H1 (cell line): Measurements from ENCODE around the gene PPP3R2. TPM values are rescaled to one million over a fixed set of nuclear protein-coding genes. Genes with fewer than 3 reads are reported as not detected.

ENCODE experiments used
- CTCF ChIA-PET: fragments of 300-600 bp; sonication (Branson Sonifier 250); formaldehyde crosslinking; loops from one replicate; lab custom pipeline; 2021; ENCODE audit not compliant: partially characterized antibody; lab: Charles Lee
- POLR2A ChIA-PET: fragments of 300-600 bp; sonication (Branson Sonifier 250); formaldehyde crosslinking; loops from one replicate; lab custom pipeline; 2021; ENCODE audit warnings: inconsistent platforms; ENCODE audit not compliant: partially characterized antibody; lab: Charles Lee
- DNase-seq, 2 experiments: peaks; one replicate each; pipeline versions ENCODE4 v3.0.0 to v3.0.0-alpha.2; 2010 to 2022; ENCODE audit warnings: low spot score in 2 of 2, low read depth in 1 of 2, mixed read lengths in 1 of 2
- FAIRE-seq: peaks from 2 replicates; lab custom pipeline; 2011; peaks lifted over from hg19 to GRCh38; lab: Jason Lieb, UNC
- H2AFZ ChIP-seq: 2 replicates; pipeline ENCODE4 v1.8.1; 2012; ENCODE audit warnings: low read length, inconsistent platforms
- H2AK5ac ChIP-seq: 2 replicates; pipeline ENCODE4 v1.6.1; 2013; ENCODE audit warnings: low read depth, low read length
- H2BK120ac ChIP-seq: replicated peaks from 2 replicates; pipeline ENCODE3; 2013; ENCODE audit warnings: low read depth, low read length, inconsistent platforms
- H2BK12ac ChIP-seq: 2 replicates; pipeline ENCODE4 v1.6.1; 2013; ENCODE audit warnings: low read depth, low read length
- H2BK15ac ChIP-seq: 2 replicates; pipeline ENCODE4 v1.6.1; 2013; ENCODE audit warnings: low read length
- H2BK20ac ChIP-seq: 2 replicates; pipeline ENCODE4 v1.6.1; 2013; ENCODE audit warnings: low read length
- H2BK5ac ChIP-seq: 2 replicates; pipeline ENCODE4 v1.6.1; 2013; ENCODE audit warnings: low read depth, low read length
- H3K14ac ChIP-seq: 2 replicates; pipeline ENCODE4 v1.6.1; 2013; ENCODE audit warnings: inconsistent platforms; ENCODE audit not compliant: insufficient read length
- H3K18ac ChIP-seq: 2 replicates; pipeline ENCODE4 v1.6.1; 2013; ENCODE audit warnings: low read length; ENCODE audit errors: extremely low read depth
- H3K23ac ChIP-seq: 2 replicates; pipeline ENCODE4 v1.6.1; 2013; ENCODE audit warnings: inconsistent platforms; ENCODE audit not compliant: insufficient read length
- H3K23me2 ChIP-seq: 2 replicates; pipeline ENCODE4 v1.6.1; 2013; ENCODE audit warnings: low read depth, low read length
- H3K27ac ChIP-seq: 2 replicates; pipeline ENCODE4 v1.6.1; 2011; ENCODE audit warnings: low read depth, low read length, inconsistent platforms
- H3K27me3 ChIP-seq, 4 experiments: replicated peaks in 1 of 4; 1 replicate in 1 of 4; 2 replicates in 3 of 4; pipeline versions ENCODE4 v1.6.1 to v1.8.1; 2011 to 2013; ENCODE audit warnings: low read length in 3 of 4, mild to moderate bottlenecking in 3 of 4, inconsistent platforms in 2 of 4, mixed read lengths in 2 of 4, moderate library complexity in 1 of 4; ENCODE audit not compliant: control insufficient read depth in 3 of 4, insufficient read depth in 3 of 4; ENCODE audit errors: extremely low read depth in 1 of 4
- H3K36me3 ChIP-seq, 4 experiments: 2 replicates each; pipeline versions ENCODE4 v1.6.1 to v1.8.1; 2011 to 2013; ENCODE audit warnings: mild to moderate bottlenecking in 4 of 4, low read length in 3 of 4, moderate library complexity in 2 of 4, control low read depth in 1 of 4, inconsistent platforms in 1 of 4; ENCODE audit not compliant: insufficient read depth in 4 of 4, control insufficient read depth in 2 of 4
- H3K4ac ChIP-seq: replicated peaks from 2 replicates; pipeline ENCODE3; 2013; ENCODE audit warnings: low read length, low read depth, mixed read lengths, inconsistent platforms; ENCODE audit not compliant: insufficient read length
- H3K4me1 ChIP-seq, 4 experiments: replicated peaks in 1 of 4; 1 replicate in 1 of 4; 2 replicates in 3 of 4; pipeline versions ENCODE4 v1.6.1 to v1.8.1; 2011 to 2013; ENCODE audit warnings: low read length in 3 of 4, inconsistent platforms in 2 of 4, mixed read lengths in 1 of 4; ENCODE audit not compliant: insufficient read depth in 4 of 4, control insufficient read depth in 3 of 4
- H3K4me2 ChIP-seq, 2 experiments: 2 replicates each; pipeline versions ENCODE4 v1.6.1 to v1.8.1; 2011 to 2013; ENCODE audit warnings: low read depth in 2 of 2, low read length in 2 of 2, control low read depth in 1 of 2, inconsistent platforms in 1 of 2, mild to moderate bottlenecking in 1 of 2; ENCODE audit not compliant: insufficient read depth in 1 of 2
- H3K4me3 ChIP-seq, 4 experiments: fragments of 200-600, 300-600 bp in 1 of 4; sonication (generic), shearing (Covaris generic), sonication (Bioruptor Twin) in 1 of 4; 2 replicates each; pipeline versions ENCODE4 v1.5.1 to v1.8.1; 2011 to 2016; ENCODE audit warnings: low read length in 4 of 4, low read depth in 3 of 4, control low read depth in 2 of 4, inconsistent platforms in 2 of 4, mild to moderate bottlenecking in 2 of 4, mixed read lengths in 1 of 4, moderate library complexity in 1 of 4; ENCODE audit not compliant: insufficient read depth in 2 of 4; ENCODE audit errors: extremely low read depth in 1 of 4
- H3K56ac ChIP-seq: replicated peaks from 2 replicates; pipeline ENCODE3; 2013; ENCODE audit warnings: low read depth, mild to moderate bottlenecking, mixed read lengths, low read length, inconsistent platforms; ENCODE audit not compliant: insufficient read length
- H3K79me1 ChIP-seq: 2 replicates; pipeline ENCODE4 v1.6.1; 2013; ENCODE audit warnings: low read depth, low read length, control low read depth
- H3K79me2 ChIP-seq, 2 experiments: 2 replicates each; pipeline versions ENCODE4 v1.6.1 to v1.8.1; 2012 to 2013; ENCODE audit warnings: low read length in 2 of 2, mild to moderate bottlenecking in 2 of 2, inconsistent platforms in 1 of 2; ENCODE audit not compliant: insufficient read depth in 2 of 2, control insufficient read depth in 1 of 2
- H3K9ac ChIP-seq, 4 experiments: replicated peaks in 1 of 4; 1 replicate in 1 of 4; 2 replicates in 3 of 4; pipeline versions ENCODE4 v1.6.1 to v1.8.1; 2011 to 2013; ENCODE audit warnings: low read depth in 3 of 4, low read length in 3 of 4, control low read depth in 2 of 4, mild to moderate bottlenecking in 2 of 4, moderate library complexity in 2 of 4, inconsistent platforms in 1 of 4; ENCODE audit errors: extremely low read depth in 1 of 4
- H3K9me3 ChIP-seq, 2 experiments: 2 replicates each; pipeline versions ENCODE4 v1.6.1 to v1.8.1; 2012 to 2013; ENCODE audit warnings: mild to moderate bottlenecking in 2 of 2, moderate library complexity in 2 of 2, control low read depth in 1 of 2, inconsistent platforms in 1 of 2, low read depth in 1 of 2, low read length in 1 of 2, mixed read lengths in 1 of 2; ENCODE audit not compliant: insufficient read depth in 2 of 2
- H4K20me1 ChIP-seq, 2 experiments: replicated peaks in 1 of 2; 2 replicates each; pipeline versions ENCODE3 to v1.8.1; 2011 to 2013; ENCODE audit warnings: inconsistent platforms in 2 of 2, low read length in 2 of 2, mild to moderate bottlenecking in 1 of 2; ENCODE audit not compliant: insufficient read depth in 2 of 2, control insufficient read depth in 1 of 2
- H4K5ac ChIP-seq: 2 replicates; pipeline ENCODE4 v1.6.1; 2013; ENCODE audit warnings: low read length, low read depth, mixed read lengths, inconsistent platforms; ENCODE audit not compliant: insufficient read length
- H4K8ac ChIP-seq: 2 replicates; pipeline ENCODE4 v1.8.0; 2013; ENCODE audit warnings: mild to moderate bottlenecking, moderate library complexity, low read length, inconsistent platforms; ENCODE audit not compliant: insufficient read depth; ENCODE audit errors: extremely low read depth
- H4K91ac ChIP-seq: replicated peaks from 2 replicates; pipeline ENCODE3; 2013; ENCODE audit warnings: low read length, mixed read lengths, inconsistent platforms; ENCODE audit not compliant: insufficient read length
- CBX5 ChIP-seq: fragments of 300-800, 300-1000 bp; sonication (generic); IDR thresholded peaks from 2 replicates; pipeline ENCODE4 v1.7.1; 2016; ENCODE audit warnings: antibody characterized with exemption, low read length, low read depth
- CEBPB ChIP-seq: IDR thresholded peaks from 2 replicates; pipeline ENCODE4 v1.6.1; 2012; ENCODE audit warnings: low read depth, low read length
- WGBS, 2 experiments: shearing (Covaris generic) in 1 of 2; methylation state at CpG; one replicate each; pipeline versions ENCODE4 v1.1.6 to v1.1.7; 2013 to 2015; ENCODE audit warnings: low lambda C conversion rate in 2 of 2, mixed read lengths in 2 of 2, inconsistent platforms in 1 of 2, low coverage in 1 of 2, missing lambda C conversion rate in 1 of 2; ENCODE audit not compliant: insufficient replicate concordance in 2 of 2, insufficient coverage in 1 of 2, insufficient read length in 1 of 2; ENCODE audit errors: extremely low coverage in 1 of 2, missing lambda C conversion rate in 1 of 2; 5-methylcytosine and 5-hydroxymethylcytosine counted together
- polyA plus RNA-seq, 7 experiments: library from polyadenylated mRNA; depleted of rRNA in 3 of 7; stranded (reverse) in 5 of 7; unstranded in 2 of 7; fragments of >200 nt in 5 of 7; fragments of 200-250 nt in 2 of 7; gene quantifications; 1 replicate in 5 of 7; 2 replicates in 1 of 7; 4 replicates in 1 of 7; pipeline versions ENCODE4 v1.2.1 to v1.2.3, GENCODE V29; 2011 to 2013; ENCODE audit warnings: missing spikeins in 2 of 7, mixed read lengths in 2 of 7
- total RNA-seq: library from RNA; stranded (reverse); fragmentation: NEBNext Ultra II Directional; extraction: Animal tissue kit (Norgen Biotek cat#: 25700); gene quantifications from 2 replicates; pipeline ENCODE4 v1.2.1, GENCODE V29; 2021

PPP3R2 gene
- total and polyA plus RNA-seq, 2 of the 8 experiments (the other 6 are each of a cell fraction or from before 2014, with no cell fraction given) = not detected

- H3K4me1 ChIP-seq = no peaks in the 10 kb centered on the region
- no peak overlapping the region for H3K18ac ChIP-seq
- H3K79me1 ChIP-seq = no peaks in the 10 kb centered on the region
- H4K91ac ChIP-seq = no peak overlapping the region
- DNase-seq = no peak
- no peak overlapping the region for H3K4me3 ChIP-seq
- TF ChIP-seq CEBPB = peak; percentile 63; the same call in 1 of the 2 replicates
- no peak for TF ChIP-seq CBX5
- H3K9me3 ChIP-seq = no peaks in the 10 kb centered on the region
- H3K9ac ChIP-seq = no peak overlapping the region
- no peak overlapping the region for H3K27ac ChIP-seq
- H2AFZ ChIP-seq = no peak overlapping the region
- H2AK5ac ChIP-seq = no peak overlapping the region
- H3K23me2 ChIP-seq = no peaks in the 10 kb centered on the region
- H2BK20ac ChIP-seq = no peak overlapping the region
- no peak overlapping the region for H3K23ac ChIP-seq
- H2BK120ac ChIP-seq = no peak overlapping the region
- no peak overlapping the region for H4K5ac ChIP-seq
- ChIA-PET POLR2A (no interaction called here), CTCF (no interaction called here)
- no peak overlapping the region for H2BK12ac ChIP-seq
- H3K27me3 ChIP-seq = no peaks in the 10 kb centered on the region
- H2BK5ac ChIP-seq = no peak overlapping the region
- H4K20me1 ChIP-seq = no peaks in the 10 kb centered on the region
- H3K56ac ChIP-seq = no peak overlapping the region
- no peaks in the 10 kb centered on the region for H3K36me3 ChIP-seq
- WGBS, 2 experiments = 81% methylated on average over 4 of the region's 4 CpGs; no CpG with 5 or more reads in 1 of the 2 experiments
- no peak overlapping the region for H2BK15ac ChIP-seq
- no peak overlapping the region for H3K14ac ChIP-seq
- H3K79me2 ChIP-seq = no peaks in the 10 kb centered on the region
- no peak overlapping the region for H3K4ac ChIP-seq
- no peak for FAIRE-seq
- no peak overlapping the region for H3K4me2 ChIP-seq
- no peak overlapping the region for H4K8ac ChIP-seq
Measured at GRCh38 chr9:101628173-101628572, 33.4 kb upstream of the PPP3R2 start.
